Ovary (tissue), 3 donors: ENCODE measurements around the gene KLK7.

Experiments
- CTCF ChIP-seq, 3 donors: fragments of 450-650 bp in 2 of 3; fragments of 200-600 bp in 1 of 3; IDR thresholded peaks; one replicate each; pipeline versions ENCODE4 v1.5.1 to v1.8.0; 2016 to 2022; ENCODE audit warnings: antibody characterized with exemption in 3 of 3, mild to moderate bottlenecking in 1 of 3
- POLR2A ChIP-seq: fragments of 450-650 bp; IDR thresholded peaks from one replicate; pipeline ENCODE4 v1.6.1; 2017; ENCODE audit warnings: antibody characterized with exemption, mild to moderate bottlenecking, moderate library complexity
- donor health status: DM: no; HTN: no; CAD: no.

- TF ChIP-seq CTCF (IDR thresholded peaks at IDR 0.05) (no peak), POLR2A (no peak)
These were observed 51.6 kb downstream of the KLK7 start for GRCh38 chr19:50932018-50932689.
